ENCODE data around the gene INTS11. TPM values are rescaled to one million over a fixed set of nuclear protein-coding genes. Genes with fewer than 3 reads are reported as not detected.

INTS11 gene
- total and polyA plus RNA-seq, 9 of the 15 experiments (the other 6 are each of a cell fraction or from before 2014, with no cell fraction given): 3.6 to 183 (median 110) TPM

DNA sequence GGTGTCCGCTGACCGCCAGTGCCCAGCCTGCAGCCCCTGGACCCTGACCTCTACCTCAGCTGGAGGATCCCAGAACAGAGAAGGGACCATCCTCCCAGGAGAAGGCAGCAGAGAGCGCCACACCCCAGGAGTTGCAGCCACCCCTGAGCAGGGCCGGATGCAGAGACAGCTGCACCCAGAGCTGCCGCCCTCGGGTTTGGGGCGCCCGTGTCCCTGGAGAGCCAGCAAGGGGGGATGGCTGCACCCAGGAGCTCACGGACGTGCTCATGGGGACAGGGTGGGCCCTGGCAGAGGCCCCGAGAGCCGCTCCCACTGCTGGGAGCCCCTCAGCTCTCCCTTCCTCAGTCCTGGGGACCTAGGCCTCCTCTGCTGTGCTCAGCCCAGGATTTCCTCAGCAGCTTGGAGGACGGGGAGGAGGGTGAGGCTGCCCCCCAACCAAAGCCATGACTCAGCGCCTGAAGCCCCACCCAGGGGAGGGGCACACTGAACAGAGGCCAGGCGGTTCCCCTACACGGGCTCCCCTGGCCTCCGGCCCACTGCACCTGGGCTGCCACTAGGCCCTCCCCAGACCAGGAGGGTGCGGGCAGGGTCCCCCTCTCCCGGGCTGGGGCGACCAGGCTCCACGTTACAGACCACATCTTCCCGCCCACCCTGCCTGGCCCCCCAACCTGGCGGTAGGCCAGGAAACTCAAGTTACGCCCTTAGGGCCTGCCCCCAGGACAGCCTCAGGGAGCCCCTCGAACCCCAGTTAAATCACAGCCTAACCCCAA is 19.0 kb downstream of the INTS11 start (continued):
- TF ChIP-seq, protein P1, sequence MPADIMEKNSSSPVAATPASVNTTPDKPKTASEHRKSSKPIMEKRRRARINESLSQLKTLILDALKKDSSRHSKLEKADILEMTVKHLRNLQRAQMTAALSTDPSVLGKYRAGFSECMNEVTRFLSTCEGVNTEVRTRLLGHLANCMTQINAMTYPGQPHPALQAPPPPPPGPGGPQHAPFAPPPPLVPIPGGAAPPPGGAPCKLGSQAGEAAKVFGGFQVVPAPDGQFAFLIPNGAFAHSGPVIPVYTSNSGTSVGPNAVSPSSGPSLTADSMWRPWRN (IDR thresholded peaks at IDR 0.05; ENCODE audit: low read depth): no peak
- TF ChIP-seq MAFK (IDR thresholded peaks at IDR 0.05; ENCODE audit: low read length): peak; percentile 82
- TF ChIP-seq MTA3 (IDR thresholded peaks at IDR 0.05; ENCODE audit: borderline replicate concordance): peak; percentile 34; the same call in 1 of the 2 replicates
- TF ChIP-seq SAP30 (IDR thresholded peaks at IDR 0.05; ENCODE audit: borderline replicate concordance, insufficient read depth, low read depth, low read length, poor library complexity, severe bottlenecking): no peak
- TF ChIP-seq PTTG1 (tag; IDR thresholded peaks at IDR 0.05; ENCODE audit: low read depth): no peak
- TF ChIP-seq STAT5B (CRISPR knock-in tag; IDR thresholded peaks at IDR 0.05): no peak
- TF ChIP-seq CBX5 (IDR thresholded peaks at IDR 0.05; ENCODE audit: borderline replicate concordance, low read depth): no peak
- TF ChIP-seq KLF16 (IDR thresholded peaks at IDR 0.05): no peak
- TF ChIP-seq ZNF354B (CRISPR knock-in tag; IDR thresholded peaks at IDR 0.05): no peak
- TF ChIP-seq ZNF699 (CRISPR knock-in tag; IDR thresholded peaks at IDR 0.05; ENCODE audit: insufficient replicate concordance): no peak
- TF ChIP-seq SIRT6 (IDR thresholded peaks at IDR 0.05; ENCODE audit: low read depth, low read length): no peak
- peak; percentile 25; the same call in 1 of the 2 replicates for TF ChIP-seq SP1 (CRISPR knock-in tag; IDR thresholded peaks at IDR 0.05)
- peak; percentile 19 for TF ChIP-seq CCNT2 (IDR thresholded peaks at IDR 0.05; ENCODE audit: borderline replicate concordance, extremely low read depth, insufficient read length, low read depth, low read length)
- TF ChIP-seq SNIP1 (IDR thresholded peaks at IDR 0.05; ENCODE audit: low read depth): no peak
- 0 out of 4 replicates have a peak, but pooled peaks of 1 of the 2 experiments have one; percentile 51 for TF ChIP-seq TEAD1 (CRISPR knock-in tag; IDR thresholded peaks at IDR 0.05)
- peak; percentile 82 for TF ChIP-seq MAFG (tag; conservative IDR thresholded peaks at IDR 0.05)
- TF ChIP-seq ZFP36 (IDR thresholded peaks at IDR 0.05; ENCODE audit: low read depth, low read length, partially characterized antibody): no peak
- TF ChIP-seq SUPT5H (IDR thresholded peaks at IDR 0.05): no peak
- peak; percentile 46; the same call in 1 of the 2 replicates for TF ChIP-seq ZBTB33 (CRISPR knock-in tag; IDR thresholded peaks at IDR 0.05)
- peak; percentile 64 for TF ChIP-seq RBFOX2 (IDR thresholded peaks at IDR 0.05; ENCODE audit: low read depth, low read length)
- TF ChIP-seq, protein P2, sequence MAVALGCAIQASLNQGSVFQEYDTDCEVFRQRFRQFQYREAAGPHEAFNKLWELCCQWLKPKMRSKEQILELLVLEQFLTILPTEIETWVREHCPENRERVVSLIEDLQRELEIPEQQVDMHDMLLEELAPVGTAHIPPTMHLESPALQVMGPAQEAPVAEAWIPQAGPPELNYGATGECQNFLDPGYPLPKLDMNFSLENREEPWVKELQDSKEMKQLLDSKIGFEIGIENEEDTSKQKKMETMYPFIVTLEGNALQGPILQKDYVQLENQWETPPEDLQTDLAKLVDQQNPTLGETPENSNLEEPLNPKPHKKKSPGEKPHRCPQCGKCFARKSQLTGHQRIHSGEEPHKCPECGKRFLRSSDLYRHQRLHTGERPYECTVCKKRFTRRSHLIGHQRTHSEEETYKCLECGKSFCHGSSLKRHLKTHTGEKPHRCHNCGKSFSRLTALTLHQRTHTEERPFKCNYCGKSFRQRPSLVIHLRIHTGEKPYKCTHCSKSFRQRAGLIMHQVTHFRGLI (CRISPR knock-in tag; IDR thresholded peaks at IDR 0.05): no peak
- TF ChIP-seq HOMEZ (CRISPR knock-in tag; IDR thresholded peaks at IDR 0.05): no peak
- peak; percentile 33 for TF ChIP-seq RBBP5 (IDR thresholded peaks at IDR 0.05; ENCODE audit: borderline replicate concordance, insufficient read depth, low read length, poor library complexity, severe bottlenecking)

Measured in K562 (cell line).